ENCODE data around the gene MTCH1.

DNA sequence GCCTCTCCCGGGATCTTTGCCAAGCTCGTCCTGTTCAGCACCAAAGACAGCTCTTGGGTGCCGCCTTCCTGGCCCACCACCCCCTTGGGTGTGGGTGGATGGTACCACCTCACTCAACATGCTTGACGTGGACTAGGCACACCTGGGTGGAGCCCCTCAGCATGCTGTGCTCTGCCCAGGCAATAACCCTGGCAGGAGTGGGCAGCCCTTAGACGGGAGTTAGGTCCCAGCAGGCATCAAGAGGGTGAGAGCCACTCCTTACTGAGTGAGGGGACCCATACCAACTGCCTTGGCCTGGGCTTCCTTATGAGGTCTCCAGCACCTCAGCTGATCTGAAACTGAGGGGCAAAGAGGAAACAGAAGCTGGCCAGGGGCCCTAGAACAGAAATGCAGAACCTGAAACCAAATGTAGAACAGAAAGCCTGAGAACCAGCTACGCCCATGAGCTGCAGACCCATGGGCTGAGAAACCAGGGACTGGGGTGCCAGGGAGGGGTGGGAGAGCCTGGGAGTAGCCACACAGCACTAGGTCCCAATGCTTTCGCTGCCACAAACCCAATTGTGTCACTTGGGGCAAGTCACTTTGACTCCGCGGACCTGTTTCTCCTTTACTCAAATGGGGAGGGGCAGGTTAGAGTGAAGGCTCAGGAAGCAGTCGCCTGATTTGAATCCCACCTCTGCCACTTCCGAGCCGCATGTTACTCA lies 21.5 kb upstream of the MTCH1 start:
- TF ChIP-seq CTCF (IDR thresholded peaks at IDR 0.05) = no peak
- TF ChIP-seq EZH2 (IDR thresholded peaks at IDR 0.05) = no peak
- no peak for TF ChIP-seq EZH2phosphoT487 (IDR thresholded peaks at IDR 0.05)
